Posterior cingulate gyrus (tissue), 11 donors: Measurements from ENCODE around the gene UGT8.
"Not testable (repeated sequence)": the region's sequence is repeated elsewhere in the genome, so short reads cannot be mapped to it uniquely, and the experiment has no call there.

Source experiments
- DNase-seq, 10 donors: peaks; one replicate each; pipeline versions ENCODE4 v3.0.0 to v3.0.0-alpha.2; 2020 to 2021; ENCODE audit warnings: mixed read lengths in 3 of 10
- intact Hi-C: fragments of 100-400 bp; cut with DNase I; formaldehyde crosslinking; loops from one replicate; pipeline ENCODE4 v1.15.1; 2023

The UGT8 gene, protein sequence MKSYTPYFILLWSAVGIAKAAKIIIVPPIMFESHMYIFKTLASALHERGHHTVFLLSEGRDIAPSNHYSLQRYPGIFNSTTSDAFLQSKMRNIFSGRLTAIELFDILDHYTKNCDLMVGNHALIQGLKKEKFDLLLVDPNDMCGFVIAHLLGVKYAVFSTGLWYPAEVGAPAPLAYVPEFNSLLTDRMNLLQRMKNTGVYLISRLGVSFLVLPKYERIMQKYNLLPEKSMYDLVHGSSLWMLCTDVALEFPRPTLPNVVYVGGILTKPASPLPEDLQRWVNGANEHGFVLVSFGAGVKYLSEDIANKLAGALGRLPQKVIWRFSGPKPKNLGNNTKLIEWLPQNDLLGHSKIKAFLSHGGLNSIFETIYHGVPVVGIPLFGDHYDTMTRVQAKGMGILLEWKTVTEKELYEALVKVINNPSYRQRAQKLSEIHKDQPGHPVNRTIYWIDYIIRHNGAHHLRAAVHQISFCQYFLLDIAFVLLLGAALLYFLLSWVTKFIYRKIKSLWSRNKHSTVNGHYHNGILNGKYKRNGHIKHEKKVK

DNA sequence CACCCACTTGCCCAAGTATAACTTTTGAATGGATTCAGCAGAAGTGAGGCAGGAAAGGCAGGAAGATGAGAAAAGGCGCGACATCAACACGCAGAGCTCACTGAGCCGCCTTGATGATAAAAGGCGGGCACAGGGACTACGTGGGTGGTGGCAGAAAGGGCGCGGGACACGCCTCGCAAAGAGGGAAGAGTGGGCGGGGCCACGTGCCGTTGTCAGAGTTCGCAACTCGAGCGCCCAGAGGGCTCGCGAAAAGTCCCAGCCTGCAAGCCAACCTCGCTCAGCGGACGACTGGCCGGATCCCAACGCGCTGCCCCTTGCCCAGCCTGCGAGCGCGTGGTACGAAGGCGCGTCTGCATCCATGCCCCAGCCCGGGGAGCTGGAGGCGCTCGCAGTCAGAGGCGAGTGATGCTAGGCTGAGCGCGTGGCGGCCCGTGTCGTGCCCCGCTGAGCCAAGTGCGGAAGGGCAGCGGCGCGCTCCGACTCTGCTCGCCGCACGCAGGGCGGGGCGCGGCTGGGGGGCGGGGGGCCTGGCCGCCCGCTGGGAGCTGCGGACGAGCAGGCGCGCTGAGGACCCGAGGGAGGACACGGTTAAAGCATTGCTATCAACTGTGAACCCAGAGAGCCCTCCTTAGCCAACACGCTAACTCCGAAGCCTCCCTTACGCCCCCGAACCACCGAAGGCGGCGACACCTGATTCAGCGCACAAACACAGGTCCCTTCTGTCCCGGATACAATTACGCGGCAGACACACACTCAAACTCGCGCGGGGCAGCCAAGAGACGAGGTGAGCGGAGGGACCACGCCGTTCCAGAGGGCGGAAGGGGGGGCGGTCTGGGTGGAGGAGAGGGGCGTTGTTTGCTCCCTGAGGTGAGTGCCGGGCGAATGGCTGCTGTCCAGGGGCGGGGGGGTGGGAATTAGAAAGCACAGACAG, at the start of gene UGT8:
Gene UGT8, plus strand, starts transcription at position 617 of the 931 bp plus-strand sequence. CDS start 24,074 bp downstream, outside the sequence.
- intact Hi-C loops = loop anchor here (2.0 to 10.0 kb wide), 2 partner anchors 60 to 94 kb away; no protein-coding TSS in a partner anchor
- DNase-seq = peak; percentile 57 to 96 (median 70)

DNA sequence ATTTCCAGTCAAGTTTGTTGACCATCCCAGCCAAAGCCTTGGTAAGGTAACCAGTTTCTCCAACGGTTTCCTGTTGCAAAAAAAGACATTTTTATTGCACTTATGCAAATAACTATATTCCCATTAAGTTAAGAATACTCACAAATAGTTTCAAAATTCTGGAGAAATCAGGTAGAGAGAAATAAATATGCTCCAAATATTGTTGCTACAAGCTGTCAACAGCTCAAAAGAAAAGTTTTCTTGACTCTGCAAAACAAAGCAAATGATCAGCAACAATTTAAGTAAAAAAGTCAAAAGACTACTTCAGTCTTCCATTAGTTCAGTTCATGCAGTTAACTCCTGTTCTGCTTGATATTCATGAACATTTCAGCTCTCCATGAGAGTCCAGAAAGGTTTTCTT, 49.0 kb upstream of the UGT8 start:
- DNase-seq = no peak
- intact Hi-C loops = no loop called here

DNA sequence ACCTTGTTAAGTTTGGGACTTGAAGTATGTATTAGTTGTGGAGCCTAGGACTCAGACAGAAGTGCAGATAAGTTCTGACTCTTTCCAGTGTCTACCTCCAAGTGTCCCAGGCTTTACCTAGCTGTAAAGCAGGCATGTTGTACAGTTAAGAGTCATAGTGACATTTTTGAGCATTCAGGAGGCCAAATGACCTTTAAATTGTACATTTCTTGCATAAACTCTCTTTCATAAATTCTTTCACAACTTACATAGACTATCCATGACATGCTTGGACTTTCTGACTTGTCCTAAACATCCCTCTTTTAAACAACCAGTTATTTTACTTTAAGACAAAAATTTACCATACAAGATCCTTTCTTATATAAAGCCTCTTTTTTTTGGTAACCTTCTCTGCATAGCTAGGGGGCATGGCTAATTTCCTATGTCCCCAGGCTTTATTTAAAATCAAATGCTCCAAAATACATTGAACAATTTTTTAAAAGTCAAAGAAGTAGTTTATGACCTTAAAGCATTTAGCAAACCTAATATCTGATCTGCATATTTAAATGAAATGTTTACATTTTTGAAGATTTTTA, 40.1 kb upstream of the UGT8 start:
- no peak for DNase-seq
- intact Hi-C loops = no loop called here

DNA sequence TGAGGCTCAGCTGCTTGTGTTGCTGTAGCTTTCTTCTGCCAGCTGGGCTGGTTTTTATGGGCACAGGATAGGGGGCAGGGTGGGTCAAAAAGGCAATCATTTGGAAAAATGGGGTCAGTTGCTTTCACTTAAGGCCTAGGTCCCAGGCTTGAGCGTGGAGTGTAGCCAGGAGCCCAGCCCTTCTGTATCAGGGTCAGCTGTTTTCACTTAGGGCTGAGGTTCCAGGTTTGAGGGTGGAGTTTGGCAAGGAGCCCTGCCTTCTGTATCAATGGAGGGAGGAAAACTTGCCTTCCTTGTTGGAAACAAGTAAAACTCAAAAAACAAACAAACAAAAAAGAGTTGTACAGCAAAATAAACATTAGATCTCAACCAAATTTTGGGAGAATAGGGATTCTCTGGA, 37.0 kb upstream of the UGT8 start:
- intact Hi-C loops = no loop called here
- DNase-seq = peak in 1 of 10 donors; percentile 35

DNA sequence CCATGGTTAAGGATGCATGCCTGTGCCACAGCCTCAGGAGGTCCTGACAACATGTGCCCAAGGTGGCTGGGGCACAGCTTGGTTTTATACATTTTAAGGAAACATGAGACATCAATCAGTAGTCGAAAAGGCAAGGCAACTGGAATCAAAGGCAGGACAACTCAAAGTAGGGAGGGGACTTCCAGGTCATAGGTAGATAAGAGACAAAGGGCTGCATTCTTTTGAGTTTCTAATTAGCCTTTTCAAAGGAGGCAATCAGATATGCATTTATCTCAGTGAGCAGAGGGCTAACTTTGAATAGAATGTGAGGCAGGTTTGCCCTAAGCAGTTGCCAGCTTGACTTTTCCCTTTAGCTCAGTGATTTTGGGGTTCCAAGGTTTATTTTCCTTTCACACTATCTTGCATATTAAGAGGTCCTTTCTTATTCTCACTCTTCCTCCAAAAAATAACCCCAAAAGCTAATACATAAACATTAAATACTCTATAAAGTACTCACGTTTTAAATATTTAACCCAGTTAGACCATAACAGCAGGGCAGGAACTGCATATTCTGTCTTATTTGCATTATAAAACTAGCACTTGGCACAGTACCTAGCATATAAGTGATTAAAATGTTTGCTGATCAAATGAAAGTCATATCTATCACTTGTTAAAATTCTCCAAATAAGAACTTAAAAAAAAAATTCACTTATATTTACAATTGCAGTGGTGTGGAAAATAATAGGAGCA, 36.3 kb upstream of the UGT8 start:
- DNase-seq = no peak
- intact Hi-C loops = no loop called here

DNA sequence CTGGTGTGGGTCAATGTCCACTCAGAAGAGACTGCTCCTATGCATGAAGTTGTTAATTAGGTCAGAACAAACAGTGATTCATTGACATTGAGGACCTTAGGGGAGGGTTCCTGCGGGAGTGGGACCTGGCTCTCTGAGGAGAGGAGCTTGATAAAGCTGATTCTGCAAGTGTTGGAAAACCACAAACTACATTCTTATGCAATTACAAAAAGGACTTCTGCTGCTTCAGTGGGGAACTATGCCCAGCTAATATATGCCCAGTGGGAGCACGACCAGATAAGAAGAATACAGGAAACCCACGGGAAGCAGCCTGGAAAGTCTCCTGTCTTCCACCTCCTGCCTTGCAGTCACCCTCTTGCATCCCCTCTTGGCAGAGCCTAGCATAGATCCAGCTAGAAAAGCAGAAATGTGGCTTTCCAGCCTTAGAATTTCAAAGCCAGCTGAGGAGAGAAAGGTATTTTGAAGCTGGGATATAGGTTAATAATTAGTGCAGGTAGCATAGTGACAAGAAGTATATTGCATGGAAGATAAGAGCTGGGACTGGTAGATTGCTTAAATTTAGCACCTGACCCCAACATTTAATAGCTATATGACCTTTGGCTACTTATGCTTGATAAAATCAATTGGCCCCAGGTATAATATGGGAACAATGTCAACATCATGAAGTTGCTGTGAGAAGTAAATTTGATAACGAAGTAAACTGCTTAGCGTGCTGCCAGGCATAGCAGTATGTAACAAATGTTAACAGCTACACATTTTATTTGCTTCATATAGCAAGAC, 34.9 kb upstream of the UGT8 start:
- intact Hi-C loops = no loop called here
- no peak for DNase-seq

DNA sequence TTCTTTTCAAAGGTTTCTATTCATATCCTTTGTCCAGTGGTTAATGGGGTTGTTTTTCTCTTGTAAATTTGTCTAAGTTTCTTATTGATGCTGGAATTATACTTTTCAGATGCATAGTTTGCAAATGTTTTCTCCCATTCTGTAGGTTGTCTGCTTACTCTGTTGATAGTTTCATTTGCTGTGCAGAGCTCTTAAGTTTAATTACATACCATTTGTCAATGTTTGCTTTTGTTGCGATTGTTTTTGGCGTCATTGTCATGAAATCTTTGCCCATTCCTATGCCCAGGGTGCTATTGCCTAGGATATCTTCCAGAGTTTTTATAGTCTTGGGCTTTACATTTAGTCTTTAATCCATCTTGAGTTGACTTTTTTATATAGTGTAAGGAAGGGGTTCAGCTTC, 21.2 kb upstream of the UGT8 start:
- intact Hi-C loops = no loop called here
- DNase-seq = no peak

DNA sequence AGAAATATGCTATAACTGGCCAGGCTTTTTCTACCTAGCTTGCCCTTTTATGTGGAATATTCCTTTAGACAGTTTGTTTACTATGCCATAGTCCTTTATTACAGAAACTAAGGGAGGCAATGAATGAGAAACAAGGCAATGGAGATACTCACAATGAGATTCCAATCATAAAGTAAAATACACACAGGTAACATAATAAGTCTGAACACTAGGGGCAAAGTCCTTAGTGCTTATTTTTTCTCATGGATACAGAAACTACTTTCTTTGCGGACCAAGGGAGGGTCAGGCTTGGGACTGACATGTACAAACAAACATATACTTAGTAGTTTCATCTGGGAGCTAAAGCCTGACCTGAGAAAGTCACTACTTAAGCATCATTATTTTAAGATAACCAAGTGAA, 16.0 kb upstream of the UGT8 start:
- DNase-seq = no peak
- intact Hi-C loops = no loop called here

DNA sequence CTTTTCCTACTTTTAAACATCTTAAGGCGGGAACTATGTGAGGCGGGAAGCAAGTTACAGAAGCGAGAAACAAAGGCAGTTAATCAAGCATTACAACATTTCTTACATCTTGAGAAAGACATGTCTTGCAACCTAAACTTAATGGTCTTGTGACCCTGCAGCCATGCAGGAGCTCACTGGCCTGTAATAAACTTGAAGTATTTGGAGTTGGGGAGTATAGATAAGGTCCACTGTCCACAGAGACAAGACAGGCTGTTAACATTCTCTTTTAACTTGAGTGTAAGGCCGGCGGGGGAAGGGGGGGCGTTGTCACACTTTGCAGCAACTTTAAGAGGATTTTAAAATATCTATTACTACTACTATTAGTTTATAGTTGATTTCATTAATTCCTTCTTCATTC, 10.3 kb upstream of the UGT8 start:
- intact Hi-C loops = no loop called here
- no peak for DNase-seq

DNA sequence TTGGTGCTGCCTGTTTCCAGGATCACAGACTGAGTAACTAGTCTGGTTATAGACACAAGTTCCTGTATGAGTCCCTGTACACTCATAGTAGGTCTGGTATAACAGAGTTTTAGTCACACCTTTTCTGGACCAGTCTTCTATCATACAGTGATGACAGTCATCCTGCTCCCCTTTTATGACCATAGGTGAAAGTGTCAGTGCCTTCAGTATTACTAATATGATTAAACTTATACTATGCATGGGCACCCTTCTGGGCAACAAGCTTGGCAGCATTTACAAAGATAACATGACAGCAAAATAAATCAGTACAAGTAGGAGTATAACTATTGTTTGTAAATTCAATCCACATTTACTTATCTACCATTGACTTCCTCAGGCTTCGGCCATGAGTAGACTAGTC, 8.2 kb upstream of the UGT8 start:
- intact Hi-C loops = loop anchor here (10.0 kb wide), 1 partner anchor 86 kb away; no protein-coding TSS in a partner anchor
- DNase-seq = not testable (repeated sequence)

DNA sequence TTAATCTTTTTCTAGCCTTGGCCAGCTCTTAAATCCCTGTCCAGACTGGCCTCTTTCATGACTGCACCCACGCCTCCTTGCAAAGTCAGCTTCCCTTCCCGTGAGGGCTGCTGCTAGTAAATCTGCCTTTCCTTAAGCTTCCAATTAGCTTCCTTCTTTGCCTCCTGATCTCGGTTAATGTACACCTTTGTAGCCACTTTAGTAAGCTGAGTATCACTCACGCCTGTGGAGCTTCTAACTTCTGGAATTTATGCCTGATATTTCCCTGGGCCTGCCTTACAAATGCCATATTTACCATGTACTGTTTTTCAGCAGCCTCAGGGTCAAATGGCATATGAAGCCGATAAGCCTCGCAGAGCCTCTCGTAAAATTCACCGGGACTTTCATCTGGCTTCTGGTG, 5.1 kb upstream of the UGT8 start:
- DNase-seq = no peak
- intact Hi-C loops = loop anchor here (10.0 kb wide), 1 partner anchor 89 kb away; no protein-coding TSS in a partner anchor

DNA sequence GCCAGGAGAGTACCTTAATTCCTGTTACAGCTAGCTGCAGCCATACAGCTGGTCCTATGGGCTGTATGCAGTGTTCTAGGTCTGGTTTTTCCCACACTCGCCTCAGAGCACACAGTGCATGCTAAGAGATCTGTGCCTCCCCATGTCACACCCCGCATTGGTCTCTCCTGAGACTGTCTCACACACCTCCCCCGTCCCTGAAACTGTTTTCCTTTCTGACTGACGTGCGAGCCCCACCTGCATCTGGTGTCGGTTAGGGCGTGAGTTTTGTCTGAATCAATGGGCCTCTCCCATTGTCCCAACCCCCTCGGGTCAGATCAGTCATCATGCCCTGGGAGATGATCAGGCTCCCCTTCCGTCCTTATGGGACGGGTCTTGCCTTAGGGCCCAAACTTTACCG, 3.4 kb upstream of the UGT8 start:
- intact Hi-C loops = loop anchor here (10.0 kb wide), 1 partner anchor 90 kb away; no protein-coding TSS in a partner anchor
- DNase-seq = no peak

DNA sequence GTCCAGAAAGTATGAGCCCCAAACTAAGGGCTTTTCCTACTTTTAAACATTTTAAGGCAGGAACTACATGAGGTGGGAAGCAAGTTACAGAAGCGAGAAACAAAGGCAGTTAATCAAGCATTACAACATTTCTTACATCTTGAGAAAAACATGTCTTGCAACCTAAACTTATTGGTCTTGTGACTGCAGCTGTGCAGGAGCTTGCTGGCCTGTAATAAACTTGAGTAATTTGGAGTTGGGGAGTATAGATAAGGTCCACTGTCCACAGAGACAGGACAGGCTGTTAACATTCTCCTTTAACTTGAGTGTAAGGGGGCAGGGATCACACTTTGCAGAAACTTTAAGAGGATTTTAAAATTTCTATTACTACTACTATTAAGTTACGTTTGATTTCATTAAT, 2.7 kb upstream of the UGT8 start:
- no peak for DNase-seq
- intact Hi-C loops = loop anchor here (10.0 kb wide), 1 partner anchor 91 kb away; no protein-coding TSS in a partner anchor

DNA sequence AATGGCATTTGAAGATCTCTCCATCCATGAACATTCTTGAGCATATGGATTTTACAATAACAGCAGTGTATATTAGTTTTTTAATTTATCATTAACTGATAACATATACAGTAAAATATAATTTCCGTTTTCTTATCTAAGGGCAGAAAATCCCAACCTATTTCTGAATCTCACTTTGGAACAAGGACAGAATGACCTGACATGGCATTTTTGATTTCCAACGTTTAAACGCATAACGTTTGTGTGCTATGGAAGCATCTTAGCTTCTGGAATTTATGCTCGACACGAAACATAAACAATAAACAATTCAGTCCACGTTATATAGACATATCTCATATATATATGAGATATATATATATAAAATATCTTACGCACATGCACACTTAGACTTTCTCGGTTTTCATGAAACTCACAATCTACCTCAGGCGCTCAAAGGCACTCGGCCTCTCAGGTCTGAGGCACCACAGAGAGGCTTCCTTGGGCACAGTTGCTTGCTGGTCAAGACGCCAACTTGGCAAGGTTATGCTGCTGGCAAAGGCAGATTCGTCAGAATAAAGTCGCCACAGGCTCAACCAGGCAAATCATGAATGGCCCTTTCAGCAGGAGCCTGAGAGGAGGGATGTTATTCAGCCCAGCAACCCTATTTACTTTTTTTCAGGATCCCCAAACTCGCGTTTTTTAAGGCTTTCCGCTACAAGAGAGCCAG, 1.0 kb upstream of the UGT8 start:
- intact Hi-C loops = loop anchor here (2.0 to 10.0 kb wide), 2 partner anchors 61 to 93 kb away; no protein-coding TSS in a partner anchor
- DNase-seq = peak in 8 of 10 donors; percentile 32 to 90 (median 61)

DNA sequence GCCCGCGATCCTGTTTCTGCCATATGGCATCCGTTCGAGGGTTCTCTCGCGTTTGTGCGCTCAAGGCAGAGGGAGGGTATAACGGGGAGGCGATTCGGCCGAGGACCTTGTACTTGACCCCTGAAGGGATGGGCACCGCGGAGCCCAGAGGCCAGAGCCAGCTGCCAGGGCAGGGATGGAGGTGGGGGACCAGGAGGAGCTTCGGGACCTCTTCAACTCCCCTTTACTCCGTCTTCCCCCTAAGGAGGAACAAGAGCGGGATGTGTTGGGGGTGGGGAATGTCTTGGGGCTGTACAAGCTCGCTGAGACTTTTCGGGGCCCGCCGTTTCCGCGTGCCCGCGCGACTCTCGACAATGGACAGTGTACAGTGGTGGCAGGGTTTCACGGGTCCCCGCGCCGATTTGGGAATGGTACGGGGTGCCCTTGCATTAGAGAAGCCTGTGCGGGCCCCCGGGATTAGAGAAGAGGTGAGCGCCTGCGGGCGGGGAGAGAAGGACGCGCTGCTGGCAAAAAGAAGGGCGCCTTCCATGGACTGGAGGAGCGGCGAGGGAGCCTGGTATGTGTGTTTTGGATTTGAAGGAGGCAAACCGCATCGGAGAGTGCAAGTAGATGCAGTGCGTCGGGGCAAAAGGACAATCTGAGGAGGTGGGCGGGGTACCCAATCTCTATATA, 760 bp downstream of the UGT8 start:
- intact Hi-C loops = loop anchor here (2.0 to 10.0 kb wide), 2 partner anchors 59 to 95 kb away; no protein-coding TSS in a partner anchor
- peak in 8 of 10 donors; percentile 11 to 88 (median 42) for DNase-seq

DNA sequence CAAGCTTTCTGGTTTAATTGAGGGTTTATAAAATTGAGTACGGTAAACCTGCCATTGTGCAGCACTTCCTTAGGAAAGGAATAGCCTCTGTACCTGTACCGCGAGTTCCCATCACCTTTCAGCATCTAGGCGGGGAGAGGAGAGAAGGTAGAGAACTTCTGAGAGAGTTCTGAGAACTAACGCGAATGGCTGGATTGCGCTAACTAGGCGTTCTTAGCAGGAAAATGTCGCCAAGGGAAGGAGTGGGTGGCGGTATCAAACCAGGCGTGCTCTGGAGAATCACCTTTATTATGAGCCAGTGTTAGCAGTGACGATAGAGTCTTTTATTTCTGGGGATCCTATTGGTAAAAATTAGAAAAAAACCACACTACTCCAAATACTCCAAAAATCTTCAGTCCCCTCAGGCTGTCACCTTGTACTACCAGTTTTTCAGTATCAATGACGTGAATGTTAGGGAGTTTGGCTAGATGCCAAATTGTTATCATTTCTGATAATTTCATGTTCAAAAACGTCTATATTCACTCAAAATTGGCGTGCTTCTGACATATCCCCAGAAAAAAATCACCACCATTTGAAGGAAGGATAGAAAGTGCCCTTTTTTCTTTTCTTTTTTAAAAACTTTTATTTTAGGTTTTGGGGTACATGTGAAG, 1.4 kb downstream of the UGT8 start:
- intact Hi-C loops = loop anchor here (2.0 to 10.0 kb wide), 2 partner anchors 59 to 95 kb away; no protein-coding TSS in a partner anchor
- DNase-seq = no peak

DNA sequence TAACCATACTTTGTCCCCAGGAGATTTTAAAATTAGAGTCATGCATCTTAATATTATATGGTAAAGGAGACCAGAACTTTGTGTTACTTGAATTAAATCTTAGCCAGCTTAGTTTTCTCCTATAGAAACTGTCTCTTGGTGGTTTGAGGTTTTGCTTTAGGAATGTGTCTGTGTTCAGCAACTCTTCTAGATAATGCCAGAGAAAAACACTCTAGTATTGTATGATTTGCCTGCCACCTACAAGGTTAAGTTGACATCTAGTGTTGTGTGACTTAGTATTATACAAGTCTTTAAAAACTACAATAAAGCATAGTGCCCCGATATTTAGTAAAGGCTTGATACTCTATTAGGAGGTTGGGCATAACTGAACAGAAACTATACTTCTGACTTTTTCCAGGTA, 2.1 kb downstream of the UGT8 start:
- no peak for DNase-seq
- intact Hi-C loops = no loop called here
